Activated CD4-positive, CD25-positive, alpha-beta regulatory T cell treated with anti-CD3 and anti-CD28 coated beads, Interleukin-2, amount 50 U/mL, for 16 hours (primary cell): Measurements from ENCODE around the gene NRXN2.
"Not testable (repeated sequence)": the region's sequence is repeated elsewhere in the genome, so short reads cannot be mapped to it uniquely, and the experiment has no call there.

Source experiments
- DNase-seq: peaks from one replicate; pipeline ENCODE4 v3.0.0-alpha.2; 2020; ENCODE audit warnings: low read depth, low spot score

Gene NRXN2

GRCh38 chr11:64721359-64721699 lies 1.7 kb downstream of the NRXN2 start:
- no peak for DNase-seq

GRCh38 chr11:64720640-64721358 lies 2.2 kb downstream of the NRXN2 start:
- no peak for DNase-seq

GRCh38 chr11:64720167-64720566 lies 2.8 kb downstream of the NRXN2 start:
- DNase-seq: no peak

DNA sequence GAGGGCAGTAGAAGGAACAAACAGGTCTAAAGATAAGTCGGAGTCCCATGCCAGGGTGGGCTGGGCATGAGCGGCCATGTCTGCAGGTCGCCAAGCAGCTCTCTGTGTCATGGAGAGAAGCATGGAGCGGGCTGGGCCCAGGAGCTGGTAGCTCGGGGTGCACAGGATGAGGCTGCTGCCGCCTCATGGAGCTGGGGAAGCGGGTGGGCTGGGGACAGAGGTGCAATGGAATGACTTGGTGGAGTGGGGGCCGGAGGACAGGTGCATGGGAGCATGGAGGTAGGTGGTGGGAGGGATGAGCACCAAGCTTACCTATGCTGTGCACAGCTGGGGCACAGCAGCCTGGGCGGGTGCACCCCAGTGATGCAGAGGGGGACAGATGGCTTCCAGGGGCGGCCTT lies 3.6 kb downstream of the NRXN2 start:
- no peak for DNase-seq

- DNase-seq: no peak
These were observed 4.2 kb downstream of the NRXN2 start for GRCh38 chr11:64718780-64719124.

DNA sequence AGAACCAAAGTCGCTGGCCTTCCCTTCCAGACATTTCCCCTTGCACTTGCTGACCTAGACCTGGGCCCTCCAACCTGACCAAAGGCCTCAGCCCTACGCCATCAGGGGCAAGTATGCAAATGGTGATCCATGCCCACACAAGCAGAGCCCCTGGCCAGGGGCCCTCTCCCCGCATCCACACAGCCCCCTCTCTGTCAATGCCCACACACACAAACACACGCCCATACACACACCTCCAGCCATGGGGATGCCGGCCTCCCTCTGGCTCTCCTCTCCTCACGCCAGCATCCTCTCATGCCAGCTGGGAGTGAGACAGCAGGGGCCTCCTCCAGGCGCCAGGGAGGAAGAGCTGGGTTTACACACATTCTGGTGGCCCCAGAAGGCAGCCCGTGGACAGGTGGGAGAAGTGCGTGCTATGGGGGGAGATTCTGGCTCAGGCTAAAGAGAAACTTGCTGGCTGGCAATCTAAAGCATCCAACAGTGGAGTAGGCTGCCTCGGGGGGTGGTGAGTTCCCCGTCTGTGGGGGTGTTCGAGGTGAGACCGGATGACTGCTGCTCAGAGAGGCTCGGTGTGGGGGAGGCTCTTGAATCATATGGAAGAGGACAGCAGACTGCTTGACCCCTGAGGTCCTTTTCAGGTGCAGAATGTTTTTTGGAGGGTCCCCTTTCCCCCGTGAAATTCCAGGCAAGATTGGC lies 4.8 kb downstream of the NRXN2 start:
- no peak for DNase-seq

DNA sequence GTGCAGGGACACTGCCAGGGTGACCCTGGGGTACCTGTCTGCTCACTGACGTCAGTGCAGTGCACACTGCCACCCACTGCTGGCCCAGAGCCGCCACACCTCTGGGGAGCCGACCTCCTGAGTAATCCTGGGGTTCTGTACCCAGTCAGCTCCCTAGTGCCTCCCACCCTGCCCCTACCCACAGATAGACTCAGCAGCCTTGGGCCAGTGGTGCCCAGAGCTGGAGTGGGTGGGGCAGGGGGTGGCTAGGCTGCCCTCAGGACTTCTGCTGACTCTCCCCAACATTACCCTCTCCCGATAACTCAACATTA lies 5.8 kb downstream of the NRXN2 start:
- DNase-seq: no peak

DNA sequence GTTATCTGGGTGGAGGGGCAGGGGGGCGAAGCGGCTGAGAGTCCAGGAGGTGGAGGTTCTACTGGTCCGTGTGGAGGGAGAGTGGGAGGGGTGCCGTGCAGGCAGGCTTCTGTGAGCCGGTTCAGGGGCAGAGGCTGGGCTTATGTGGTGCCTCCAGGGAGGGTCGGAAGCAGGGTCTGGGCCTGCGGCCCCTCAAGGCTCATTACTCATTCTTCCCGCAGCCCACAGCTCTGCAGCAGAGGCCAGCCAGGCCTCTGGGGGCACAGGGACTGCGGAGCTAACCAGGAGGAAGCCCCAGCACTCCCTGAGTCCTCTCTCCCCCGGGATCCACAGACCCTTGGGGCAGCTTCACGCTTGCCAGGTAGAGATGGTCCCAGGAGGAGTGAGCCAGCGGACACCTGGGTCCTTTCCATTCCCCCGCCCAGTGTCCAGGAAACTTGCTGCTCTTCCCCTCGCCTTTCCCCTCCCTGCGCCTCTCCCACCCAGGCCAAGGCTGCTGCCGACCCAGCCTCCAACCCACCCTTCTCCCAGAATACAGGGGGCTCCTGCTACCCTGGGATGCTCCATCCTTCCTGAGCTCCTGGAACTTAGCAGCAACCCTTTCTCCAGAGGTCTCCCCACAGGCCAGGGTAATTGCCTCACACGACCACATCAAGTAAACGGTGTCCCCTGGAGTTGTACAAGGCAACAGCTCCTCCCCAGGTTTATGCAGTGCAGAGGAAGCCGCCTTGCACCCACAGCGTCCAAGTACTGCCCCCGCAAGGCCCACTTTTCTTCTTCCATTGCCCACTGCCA lies 6.3 kb downstream of the NRXN2 start:
- DNase-seq: no peak

DNA sequence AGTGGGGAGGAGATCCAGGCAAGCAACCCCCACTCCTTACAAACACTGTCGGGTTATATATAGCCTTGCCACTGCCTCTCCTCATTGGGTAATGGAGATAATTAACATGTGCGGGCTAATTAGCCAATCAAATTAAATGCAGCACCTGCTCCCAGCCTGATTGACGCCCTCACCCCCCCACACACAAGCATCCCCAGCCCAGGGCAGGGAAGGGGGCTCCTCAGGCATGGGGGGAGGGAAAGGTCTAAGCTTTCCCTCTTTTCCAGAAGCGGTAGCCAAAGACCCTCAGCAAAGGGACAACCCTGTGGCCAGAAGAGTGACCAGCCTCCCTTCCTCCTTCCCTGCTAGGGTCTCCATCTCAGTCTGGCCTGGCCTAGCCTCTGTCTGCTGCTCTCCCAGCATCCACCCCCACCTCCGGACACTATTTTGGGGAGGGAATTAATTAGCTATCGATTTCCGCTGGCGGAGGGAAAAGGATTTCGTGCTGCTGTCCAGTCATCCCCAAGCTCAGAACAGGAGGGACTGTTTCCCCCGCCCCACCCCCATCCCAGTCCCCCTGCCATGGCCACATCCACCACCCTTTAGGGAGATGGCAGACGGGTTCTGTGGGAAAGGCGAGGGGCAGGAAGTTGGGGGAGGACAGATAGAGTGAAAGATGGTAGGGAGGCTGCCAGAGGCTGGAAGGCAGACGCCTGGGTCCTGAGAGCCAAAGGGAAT lies 7.1 kb downstream of the NRXN2 start:
- no peak for DNase-seq

GRCh38 chr11:64715110-64715509 lies 7.9 kb downstream of the NRXN2 start:
- DNase-seq: no peak

DNA sequence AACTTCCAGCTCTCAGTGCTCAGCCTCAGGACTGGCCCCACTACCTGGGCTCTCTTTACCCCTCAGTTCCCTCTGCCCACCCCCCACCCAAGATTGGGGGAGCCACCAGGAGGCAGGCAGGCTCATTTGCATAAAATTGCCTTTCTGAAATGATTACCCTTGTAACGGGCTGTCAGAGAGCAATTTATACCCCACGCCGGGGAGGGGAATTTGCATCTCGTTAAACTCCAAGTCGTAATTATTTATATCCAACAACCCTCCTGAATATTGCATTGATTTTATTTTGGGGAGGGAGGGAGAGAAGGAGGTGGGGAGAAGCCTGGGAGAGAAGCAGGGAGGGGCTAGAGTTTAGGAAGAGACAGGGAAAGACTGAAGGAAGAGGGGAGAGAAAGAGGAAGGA lies 8.3 kb downstream of the NRXN2 start:
- no peak for DNase-seq

DNA sequence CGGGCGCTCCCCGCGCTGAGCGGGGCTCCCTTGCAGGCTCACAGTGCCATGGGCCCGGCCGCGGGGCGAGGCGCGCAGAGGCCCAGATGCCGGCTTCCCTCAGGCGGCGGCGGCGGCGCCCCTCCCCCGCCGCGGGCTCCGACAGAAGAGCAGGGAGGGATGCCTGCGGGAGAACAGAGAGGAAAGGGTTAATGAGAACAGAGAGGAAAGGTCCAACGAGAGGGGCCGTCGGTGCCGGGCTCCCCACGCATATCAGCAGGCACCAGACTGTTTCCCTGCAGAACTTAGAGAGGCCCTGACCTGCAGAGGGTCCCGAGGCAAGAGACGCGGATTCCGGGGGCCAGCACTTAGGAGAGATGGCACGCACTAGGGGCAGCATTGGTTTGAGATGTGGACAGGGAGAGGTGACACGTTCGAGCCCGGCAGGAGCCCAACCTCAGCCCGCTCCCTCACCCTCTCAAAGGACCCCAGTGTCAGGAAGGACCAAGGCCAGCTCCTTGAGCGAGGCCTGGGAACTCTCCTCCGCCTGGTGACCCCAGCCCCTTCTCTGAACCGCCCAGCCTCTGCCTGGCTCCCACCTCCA lies 9.1 kb downstream of the NRXN2 start:
- DNase-seq: no peak

DNA sequence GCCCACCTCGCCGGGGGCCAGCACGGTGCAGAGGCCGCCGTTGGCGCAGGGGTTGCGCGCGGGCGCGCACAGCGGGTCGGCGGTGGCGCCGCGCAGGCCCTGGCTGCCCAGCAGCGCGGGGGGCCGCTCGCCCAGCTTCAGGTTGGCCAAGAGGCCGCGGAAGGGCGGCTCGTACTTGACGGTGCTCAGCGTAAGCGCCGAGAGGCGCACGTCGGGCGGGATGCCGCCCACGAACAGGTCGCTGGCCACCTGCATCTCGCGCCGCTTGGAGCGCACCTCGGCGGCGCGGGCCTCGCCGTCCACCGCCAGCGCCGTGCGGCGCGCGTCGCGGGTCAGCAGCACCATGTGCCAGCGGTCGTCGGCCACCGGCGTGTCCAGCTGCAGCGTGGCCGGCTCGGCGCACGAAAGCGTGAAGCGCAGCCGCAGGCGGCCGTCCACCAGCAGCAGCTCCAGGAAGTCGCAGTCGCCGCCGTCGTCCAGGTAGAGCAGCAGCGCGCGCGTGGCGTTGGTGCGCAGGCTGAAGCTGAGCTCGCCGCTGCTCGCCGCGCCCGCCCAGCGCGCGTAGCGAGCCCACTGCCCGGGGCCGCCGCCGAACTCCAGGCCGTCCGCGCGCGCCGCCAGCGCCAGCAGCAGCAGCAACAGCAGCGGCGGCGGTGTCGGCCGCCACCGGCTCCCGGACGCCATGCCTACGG lies 9.8 kb downstream of the NRXN2 start:
- DNase-seq: no peak

GRCh38 chr11:64712430-64713015 lies 10.5 kb downstream of the NRXN2 start:
- DNase-seq: no peak

DNA sequence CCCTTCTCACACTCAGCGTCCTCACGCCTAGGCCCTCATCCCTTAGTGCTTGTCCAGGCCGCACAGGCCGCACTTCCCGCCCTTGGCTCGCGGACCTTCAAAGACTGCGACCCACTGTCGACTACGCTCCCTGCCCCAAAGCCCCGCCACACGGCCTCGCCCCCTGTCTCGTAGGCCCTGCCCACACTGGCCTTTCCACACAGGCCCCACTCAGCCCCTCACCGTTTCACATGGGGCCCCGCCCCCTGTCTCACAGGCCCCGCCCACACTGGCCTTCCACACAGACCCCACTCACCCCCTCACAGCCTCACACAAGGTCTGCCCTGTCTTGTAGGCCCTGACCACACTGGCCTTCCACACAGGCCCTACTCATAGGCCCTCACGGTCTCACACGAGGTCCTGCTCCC lies 11.0 kb downstream of the NRXN2 start:
- DNase-seq: no peak

DNA sequence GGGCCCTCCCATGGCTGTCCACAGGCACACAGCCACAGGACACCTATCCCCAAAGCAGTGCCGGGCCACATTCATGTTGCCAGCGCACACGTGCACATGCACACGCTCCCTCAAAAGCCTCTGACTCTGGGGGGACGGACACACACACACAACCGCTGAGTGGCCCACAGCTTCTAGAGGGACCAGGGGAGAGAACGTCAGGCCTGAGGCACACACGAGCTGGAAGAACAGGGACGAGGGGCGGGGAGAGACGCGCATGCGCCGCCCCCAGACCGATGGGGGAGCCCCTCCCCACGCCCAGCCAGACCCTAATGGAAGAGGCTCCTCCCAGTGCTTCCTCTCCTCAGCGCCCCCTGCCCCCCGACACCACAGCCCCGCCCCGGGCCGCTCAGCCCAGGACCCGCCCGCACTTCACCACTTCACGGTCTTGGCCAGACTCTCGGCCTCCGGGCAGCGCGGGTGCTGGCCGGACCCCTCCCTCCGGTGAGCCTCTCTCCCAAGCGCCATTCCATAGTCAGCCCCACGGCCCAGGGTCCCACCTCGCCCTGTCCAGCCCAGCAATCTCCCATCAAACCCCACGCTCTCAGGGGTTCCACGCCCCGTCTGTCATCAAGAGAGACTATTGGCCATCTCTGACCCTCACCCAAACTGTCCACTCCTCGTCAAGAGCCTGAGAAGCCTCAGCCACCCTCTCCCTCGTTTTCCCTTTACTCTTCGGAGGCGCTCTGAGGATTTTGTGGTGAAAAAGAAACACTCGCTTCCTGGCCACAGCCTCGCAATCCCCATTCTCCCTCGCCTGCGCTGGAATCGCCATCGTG lies 11.7 kb downstream of the NRXN2 start:
- no peak for DNase-seq

- DNase-seq: no peak
These were observed 12.4 kb downstream of the NRXN2 start for GRCh38 chr11:64710418-64711137.

GRCh38 chr11:64705501-64705900 lies 17.5 kb downstream of the NRXN2 start:
- DNase-seq: no peak

DNA sequence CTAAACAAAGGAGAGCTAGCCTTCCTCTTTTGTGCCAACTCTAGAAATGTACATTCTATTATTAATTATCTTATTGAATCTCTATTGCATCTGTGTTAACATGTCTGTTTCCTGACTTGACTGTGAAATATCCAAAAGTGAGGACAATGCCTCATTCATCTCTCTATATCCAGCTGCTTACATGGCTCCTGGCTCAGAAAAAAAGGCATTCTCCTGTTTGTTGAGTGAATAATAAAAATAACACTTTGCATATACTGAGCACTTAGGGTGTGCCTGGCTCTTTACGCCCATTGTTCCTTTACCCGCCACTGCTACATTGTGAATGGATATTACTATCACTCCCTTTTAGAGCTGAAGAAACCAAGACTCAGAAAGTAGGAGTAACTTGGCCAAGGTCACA lies 19.9 kb downstream of the NRXN2 start:
- DNase-seq: no peak

- DNase-seq: not testable (repeated sequence)
These were observed 21.0 kb downstream of the NRXN2 start for GRCh38 chr11:64701956-64702355.
